Pancreas (tissue), 10 donors: ENCODE results near the gene LRRC37A3. TPM values are rescaled to one million over a fixed set of nuclear protein-coding genes. Genes with fewer than 3 reads are reported as not detected.
"Not testable (repeated sequence)": the region's sequence is repeated elsewhere in the genome, so short reads cannot be mapped to it uniquely, and the experiment has no call there.

Experiments used
- ATAC-seq, 4 donors: fragments of 200-7000 bp; cut with Tn5 transposase; one replicate each; pipeline versions ENCODE4 v1.8.0 to v1.9.1; 2020; ENCODE audit warnings: mild to moderate bottlenecking in 4 of 4, moderate library complexity in 4 of 4
- DNase-seq, 6 donors: peaks; one replicate each; pipeline ENCODE4 v3.0.0-alpha.2; 2020
- FAIRE-seq: peaks from 2 replicates; lab custom pipeline; 2012; peaks lifted over from hg19 to GRCh38; lab: Jason Lieb, UNC
- H3K27ac ChIP-seq, 4 donors: fragments of 200-600 bp; sonication (generic); 1 replicate in 3 of 4; 2 replicates in 1 of 4; pipeline versions ENCODE4 v1.5.0 to v1.8.0; 2020
- H3K27me3 ChIP-seq, 4 donors: fragments of 200-600 bp; one replicate each; pipeline ENCODE4 v1.8.0; 2021
- H3K36me3 ChIP-seq, 3 donors: fragments of 200-600 bp; sonication (generic) in 1 of 3; one replicate each; pipeline versions ENCODE4 v1.5.0 to v1.8.0; 2020 to 2021
- H3K4me1 ChIP-seq, 3 donors: fragments of 200-600 bp; one replicate each; pipeline ENCODE4 v1.8.0; 2021
- H3K4me3 ChIP-seq, 4 donors: fragments of 200-600 bp; sonication (generic) in 2 of 4; one replicate each; pipeline versions ENCODE4 v1.5.0 to v1.8.0; 2020 to 2021
- H3K9me3 ChIP-seq, 4 donors: fragments of 200-600 bp; one replicate each; pipeline ENCODE4 v1.8.0; 2021
- CTCF ChIP-seq, 4 donors: fragments of 200-600 bp; sonication (generic) in 3 of 4; IDR thresholded peaks; one replicate each; pipeline versions ENCODE4 v1.5.0 to v1.8.0; 2021; ENCODE audit warnings: antibody characterized with exemption in 4 of 4
- WGBS, 2 donors: extraction: QIAGEN DNeasy Blood & Tissue Kit; methylation state at CpG; one replicate each; pipeline ENCODE4 v1.1.7; 2013; 5-methylcytosine and 5-hydroxymethylcytosine counted together
- intact Hi-C, 3 donors: fragments of 100-400 bp; cut with DNase I; formaldehyde crosslinking; loops; one replicate each; pipeline versions ENCODE4 v1.11.1 to v1.14.2; 2022
- polyA plus RNA-seq, 2 donors: library from polyadenylated mRNA; stranded (reverse); fragments of 200-250 nt; gene quantifications; one replicate each; pipeline ENCODE4 v1.2.3, GENCODE V29; 2013
- total RNA-seq, 6 donors: library from RNA; stranded (reverse); fragmentation: NEBNext Ultra II Directional in 4 of 6; extraction: Animal tissue kit (Norgen Biotek cat#: 25700) in 4 of 6; gene quantifications; one replicate each; pipeline versions ENCODE4 v1.2.1 to v1.2.4, GENCODE V29; 2021 to 2023
- donor health status: healthy with polysubstance abuse.
- donor health status: DM: no; HTN: no; CAD: no; lungs with moderate emphysema.
- donor health status: DM: no; HTN: no; CAD: no.
- donor health status: control.
- donor health status: control.
- donor health status: Bipolar disorder and iron deficiency.
- donor health status: DM: yes; HTN: yes; CAD: no.
- donor health status: DM: no; HTN: no; CAD: no.
- donor health status: DM: no; HTN: no; CAD: no.
- donor health status: DM: yes; HTN: yes; CAD: no.

The LRRC37A3 gene
- total and polyA plus RNA-seq, 8 donors, result 2.9 to 12.1 (median 7.8) TPM

- DNase-seq, H3K27ac ChIP-seq, H3K4me3 ChIP-seq, intact Hi-C loops, H3K36me3 ChIP-seq, H3K9me3 ChIP-seq, FAIRE-seq, H3K4me1 ChIP-seq, ATAC-seq, H3K27me3 ChIP-seq: not testable (repeated sequence)
- WGBS, 2 donors, result 54 to 68% methylated on average over 1 of the region's 1 CpG
These were observed 4.0 kb downstream of the LRRC37A3 start for GRCh38 chr17:64915244-64915643.

GRCh38 chr17:64910191-64910514 lies 9.1 kb downstream of the LRRC37A3 start:
- 85 to 94% methylated on average over 1 of the region's 3 CpGs for WGBS, 2 donors
- H3K36me3 ChIP-seq, FAIRE-seq, H3K27me3 ChIP-seq, H3K4me1 ChIP-seq, intact Hi-C loops, ATAC-seq, H3K27ac ChIP-seq, H3K9me3 ChIP-seq, H3K4me3 ChIP-seq, DNase-seq: not testable (repeated sequence)

GRCh38 chr17:64909511-64910190 lies 9.6 kb downstream of the LRRC37A3 start:
- 86 to 89% methylated on average over 5 to 6 of the region's 7 CpGs for WGBS, 2 donors
- intact Hi-C loops, H3K36me3 ChIP-seq, H3K27me3 ChIP-seq, DNase-seq, H3K27ac ChIP-seq, H3K4me3 ChIP-seq, H3K4me1 ChIP-seq, H3K9me3 ChIP-seq, ATAC-seq, FAIRE-seq: not testable (repeated sequence)

GRCh38 chr17:64904069-64904468 lies 15.2 kb downstream of the LRRC37A3 start:
- DNase-seq, H3K27me3 ChIP-seq, H3K36me3 ChIP-seq, H3K9me3 ChIP-seq, H3K27ac ChIP-seq, FAIRE-seq, intact Hi-C loops, H3K4me3 ChIP-seq, H3K4me1 ChIP-seq: not testable (repeated sequence)
- WGBS, 2 donors, result 97 to 99% methylated on average over 2 of the region's 5 CpGs
- peak in 1 of 4 donors; percentile 25 for ATAC-seq

- 92% methylated on average over 13 to 15 of the region's 15 CpGs for whole genome bisulfite sequencing, 2 donors
- intact Hi-C loops, H3K9me3 ChIP-seq, H3K4me1 ChIP-seq, H3K27ac ChIP-seq, FAIRE-seq, H3K27me3 ChIP-seq, H3K4me3 ChIP-seq, ATAC-seq, H3K36me3 ChIP-seq: not testable (repeated sequence)
- DNase-seq, result peak in 5 of 6 donors; percentile 15 to 73 (median 42)
These were observed 22.1 kb downstream of the LRRC37A3 start for GRCh38 chr17:64897136-64897535.

GRCh38 chr17:64874210-64874609 lies 45.1 kb downstream of the LRRC37A3 start:
- peak in 1 of 6 donors; percentile 24 for DNase-seq
- H3K27me3 ChIP-seq, H3K36me3 ChIP-seq, ATAC-seq, H3K4me1 ChIP-seq, H3K9me3 ChIP-seq, FAIRE-seq, H3K27ac ChIP-seq, intact Hi-C loops, H3K4me3 ChIP-seq: not testable (repeated sequence)
- 95 to 96% methylated on average over 29 of the region's 29 CpGs for WGBS, 2 donors

GRCh38 chr17:64847504-64848466 lies 71.5 kb downstream of the LRRC37A3 start:
- H3K27me3 ChIP-seq, H3K4me1 ChIP-seq, H3K4me3 ChIP-seq, FAIRE-seq, intact Hi-C loops, H3K27ac ChIP-seq, H3K36me3 ChIP-seq, H3K9me3 ChIP-seq: not testable (repeated sequence)
- 44% methylated on average over 42 to 49 of the region's 49 CpGs for WGBS, 2 donors
- ATAC-seq, result peak; percentile 82 to 97 (median 95)
- TF ChIP-seq CTCF (IDR thresholded peaks at IDR 0.05), result peak; percentile 32 to 68 (median 56)
- DNase-seq, result peak; percentile 39 to 92 (median 72)

- H3K36me3 ChIP-seq, H3K9me3 ChIP-seq, H3K4me1 ChIP-seq, H3K4me3 ChIP-seq, FAIRE-seq, H3K27me3 ChIP-seq, H3K27ac ChIP-seq, DNase-seq, intact Hi-C loops: not testable (repeated sequence)
- WGBS, 2 donors, result 52 to 80% methylated on average over 2 to 3 of the region's 4 CpGs
- peak in 3 of 4 donors; percentile 56 to 87 (median 72) for ATAC-seq
These were observed 72.4 kb downstream of the LRRC37A3 start for GRCh38 chr17:64846892-64847291.

- ATAC-seq, intact Hi-C loops, H3K27ac ChIP-seq, DNase-seq, H3K4me3 ChIP-seq, FAIRE-seq, H3K27me3 ChIP-seq, H3K9me3 ChIP-seq, H3K36me3 ChIP-seq, H3K4me1 ChIP-seq: not testable (repeated sequence)
- WGBS, 2 donors, result 55 to 61% methylated on average over 8 of the region's 8 CpGs
These were observed 75.4 kb downstream of the LRRC37A3 start for GRCh38 chr17:64843918-64844317.

- DNase-seq, H3K27ac ChIP-seq, H3K4me1 ChIP-seq, ATAC-seq, H3K27me3 ChIP-seq, FAIRE-seq, H3K9me3 ChIP-seq, H3K4me3 ChIP-seq, H3K36me3 ChIP-seq, intact Hi-C loops: not testable (repeated sequence)
- 90 to 100% methylated on average over 3 of the region's 3 CpGs for WGBS, 2 donors
These were observed 76.4 kb downstream of the LRRC37A3 start for GRCh38 chr17:64842900-64843299.

GRCh38 chr17:64840960-64841359 lies 78.3 kb downstream of the LRRC37A3 start:
- H3K36me3 ChIP-seq, H3K4me3 ChIP-seq, FAIRE-seq, DNase-seq, H3K27ac ChIP-seq, intact Hi-C loops, H3K9me3 ChIP-seq, H3K27me3 ChIP-seq, H3K4me1 ChIP-seq, ATAC-seq: not testable (repeated sequence)
- WGBS, 2 donors, result 55 to 58% methylated on average over 2 of the region's 2 CpGs
